ENCODE results near the gene ZDHHC8. TPM values are rescaled to one million over a fixed set of nuclear protein-coding genes. Genes with fewer than 3 reads are reported as not detected.

The ZDHHC8 gene
- total RNA-seq, 4 donors from 2014 or later = 14.7 to 56.5 (median 17.1) TPM

DNA sequence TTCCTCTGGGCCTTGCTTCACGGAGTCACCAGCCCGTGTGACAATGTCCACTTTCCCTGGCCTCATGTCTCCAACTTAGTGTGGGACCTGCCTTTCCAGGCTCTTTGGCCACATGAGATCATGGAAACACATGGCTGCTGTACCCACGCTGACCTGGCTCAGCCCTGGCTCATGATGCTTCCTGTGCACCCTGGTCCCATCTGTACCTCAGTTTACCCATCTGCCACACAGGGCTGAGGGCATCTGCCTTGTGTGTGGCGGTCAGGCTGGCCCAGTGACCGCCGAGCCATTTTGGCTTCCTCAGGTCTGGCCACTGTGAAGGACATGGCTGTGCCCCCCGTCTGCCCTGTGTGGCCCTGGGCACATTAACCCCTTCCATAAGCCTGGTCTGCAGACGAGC is 51.5 kb downstream of the ZDHHC8 start:
- TF ChIP-seq POLR2A (IDR thresholded peaks at IDR 0.05) (no peak), EP300 (IDR thresholded peaks at IDR 0.05; ENCODE audit: low read depth) (no peak), POLR2AphosphoS5 (IDR thresholded peaks at IDR 0.05) (no peak)
- TF ChIP-seq, protein P1, sequence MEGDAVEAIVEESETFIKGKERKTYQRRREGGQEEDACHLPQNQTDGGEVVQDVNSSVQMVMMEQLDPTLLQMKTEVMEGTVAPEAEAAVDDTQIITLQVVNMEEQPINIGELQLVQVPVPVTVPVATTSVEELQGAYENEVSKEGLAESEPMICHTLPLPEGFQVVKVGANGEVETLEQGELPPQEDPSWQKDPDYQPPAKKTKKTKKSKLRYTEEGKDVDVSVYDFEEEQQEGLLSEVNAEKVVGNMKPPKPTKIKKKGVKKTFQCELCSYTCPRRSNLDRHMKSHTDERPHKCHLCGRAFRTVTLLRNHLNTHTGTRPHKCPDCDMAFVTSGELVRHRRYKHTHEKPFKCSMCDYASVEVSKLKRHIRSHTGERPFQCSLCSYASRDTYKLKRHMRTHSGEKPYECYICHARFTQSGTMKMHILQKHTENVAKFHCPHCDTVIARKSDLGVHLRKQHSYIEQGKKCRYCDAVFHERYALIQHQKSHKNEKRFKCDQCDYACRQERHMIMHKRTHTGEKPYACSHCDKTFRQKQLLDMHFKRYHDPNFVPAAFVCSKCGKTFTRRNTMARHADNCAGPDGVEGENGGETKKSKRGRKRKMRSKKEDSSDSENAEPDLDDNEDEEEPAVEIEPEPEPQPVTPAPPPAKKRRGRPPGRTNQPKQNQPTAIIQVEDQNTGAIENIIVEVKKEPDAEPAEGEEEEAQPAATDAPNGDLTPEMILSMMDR (IDR thresholded peaks at IDR 0.05) = no peak
- no peak overlapping the region for H3K27ac ChIP-seq
- peaks cover 3% of the 10 kb centered on the region for H3K27me3 ChIP-seq
- in situ Hi-C loops (cut with MboI; ENCODE audit: low pct_ligation_motif_present in 1 of 4, low pct_unique_long_range_greater_than_20kb in 1 of 4, low sequenced_read_pairs in 3 of 4) = no loop called here
- intact Hi-C loops (cut with DNase I; ENCODE audit: low total_unique reads) = no loop called here
- DNase-seq = no peak
- H3K36me3 ChIP-seq = no peaks in the 10 kb centered on the region
- no peaks in the 10 kb centered on the region for H3K9me3 ChIP-seq
- no peak overlapping the region for H3K4me3 ChIP-seq
- no peaks in the 10 kb centered on the region for H3K4me1 ChIP-seq
- WGBS, 2 donors (ENCODE audit: low coverage in 1 of 2) = 89% methylated on average over 8 of the region's 8 CpGs; no CpG with 5 or more reads in 1 of the 2 donors

DNA sequence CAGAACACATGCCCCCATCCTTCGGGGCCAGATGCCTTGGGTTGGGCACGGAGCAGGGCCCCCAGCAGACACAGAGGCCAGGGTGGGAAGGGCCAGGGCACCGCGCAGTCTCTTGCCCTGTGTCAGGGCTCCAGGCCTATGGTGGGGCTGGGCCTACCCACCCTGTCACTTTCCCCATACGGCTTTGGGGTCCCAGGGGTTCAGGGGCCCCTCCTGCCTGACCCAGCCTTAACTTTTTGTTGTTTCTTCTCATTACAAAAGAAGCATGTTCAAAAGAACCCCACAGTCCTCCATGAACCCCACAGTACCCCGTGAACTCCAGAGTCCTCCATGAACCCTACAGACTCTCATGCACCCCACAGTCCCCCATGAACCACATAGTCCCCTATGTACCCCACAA is 52.2 kb downstream of the ZDHHC8 start:
- H3K9me3 ChIP-seq = no peaks in the 10 kb centered on the region
- WGBS, 2 donors (ENCODE audit: low coverage in 1 of 2) = 82 to 100% methylated on average over 1 to 3 of the region's 6 CpGs
- H3K27ac ChIP-seq = no peak overlapping the region
- in situ Hi-C loops (cut with MboI; ENCODE audit: low pct_ligation_motif_present in 1 of 4, low pct_unique_long_range_greater_than_20kb in 1 of 4, low sequenced_read_pairs in 3 of 4) (no loop called here), intact Hi-C loops (cut with DNase I; ENCODE audit: low total_unique reads) (no loop called here)
- TF ChIP-seq, protein P1 (IDR thresholded peaks at IDR 0.05) = no peak
- TF ChIP-seq EP300 (IDR thresholded peaks at IDR 0.05; ENCODE audit: low read depth) (no peak), POLR2A (IDR thresholded peaks at IDR 0.05) (no peak), POLR2AphosphoS5 (IDR thresholded peaks at IDR 0.05) (no peak)
- H3K4me3 ChIP-seq = no peak overlapping the region
- no peak for DNase-seq
- H3K4me1 ChIP-seq = no peaks in the 10 kb centered on the region
- H3K36me3 ChIP-seq = no peaks in the 10 kb centered on the region
- H3K27me3 ChIP-seq = peaks cover 3% of the 10 kb centered on the region

DNA sequence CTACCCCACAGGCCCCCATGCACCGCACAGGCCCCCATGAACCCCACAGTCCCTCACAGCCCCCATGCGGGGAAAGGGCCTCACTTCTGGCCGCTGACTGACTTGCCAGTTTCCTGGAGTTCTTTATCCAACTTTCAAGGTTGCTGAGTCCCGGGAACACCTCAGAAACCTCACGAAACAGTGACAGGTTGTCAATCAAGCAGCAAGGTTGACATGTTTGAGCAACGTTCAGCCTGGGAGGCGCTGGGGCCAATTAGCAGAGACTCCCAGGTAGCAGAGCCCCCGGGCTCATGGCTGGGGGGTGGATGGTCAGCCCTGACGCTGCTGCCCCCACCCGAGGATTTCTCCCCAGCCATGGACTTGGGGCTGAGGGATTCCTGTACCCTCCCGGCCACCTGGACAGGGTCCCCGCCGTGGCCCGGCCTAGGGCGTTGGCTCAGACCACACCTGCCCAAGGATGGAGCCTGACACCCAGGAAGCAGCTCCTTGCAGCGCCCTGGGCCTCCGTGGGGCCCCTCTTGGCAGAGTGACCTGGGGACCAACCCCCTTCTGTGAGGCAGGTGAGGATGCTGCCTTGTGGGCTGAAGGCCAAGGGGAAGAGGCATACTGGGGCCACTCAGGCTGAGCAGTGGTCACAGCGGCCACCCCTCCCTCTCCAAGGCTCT is 53.0 kb downstream of the ZDHHC8 start:
- H3K27ac ChIP-seq = no peak overlapping the region
- no peaks in the 10 kb centered on the region for H3K4me1 ChIP-seq
- in situ Hi-C loops (cut with MboI; ENCODE audit: low pct_ligation_motif_present in 1 of 4, low pct_unique_long_range_greater_than_20kb in 1 of 4, low sequenced_read_pairs in 3 of 4) = no loop called here
- no peak for TF ChIP-seq POLR2A (IDR thresholded peaks at IDR 0.05)
- TF ChIP-seq EP300 (IDR thresholded peaks at IDR 0.05; ENCODE audit: low read depth) = no peak
- TF ChIP-seq, protein P1 (IDR thresholded peaks at IDR 0.05) = no peak
- TF ChIP-seq POLR2AphosphoS5 (IDR thresholded peaks at IDR 0.05) = no peak
- DNase-seq = no peak
- H3K27me3 ChIP-seq = peaks cover 3% of the 10 kb centered on the region
- intact Hi-C loops (cut with DNase I; ENCODE audit: low total_unique reads) = no loop called here
- 58% methylated on average over 11 of the region's 18 CpGs; no CpG with 5 or more reads in 1 of the 2 donors for WGBS, 2 donors (ENCODE audit: low coverage in 1 of 2)
- H3K36me3 ChIP-seq = no peaks in the 10 kb centered on the region
- no peaks in the 10 kb centered on the region for H3K9me3 ChIP-seq
- no peak overlapping the region for H3K4me3 ChIP-seq

DNA sequence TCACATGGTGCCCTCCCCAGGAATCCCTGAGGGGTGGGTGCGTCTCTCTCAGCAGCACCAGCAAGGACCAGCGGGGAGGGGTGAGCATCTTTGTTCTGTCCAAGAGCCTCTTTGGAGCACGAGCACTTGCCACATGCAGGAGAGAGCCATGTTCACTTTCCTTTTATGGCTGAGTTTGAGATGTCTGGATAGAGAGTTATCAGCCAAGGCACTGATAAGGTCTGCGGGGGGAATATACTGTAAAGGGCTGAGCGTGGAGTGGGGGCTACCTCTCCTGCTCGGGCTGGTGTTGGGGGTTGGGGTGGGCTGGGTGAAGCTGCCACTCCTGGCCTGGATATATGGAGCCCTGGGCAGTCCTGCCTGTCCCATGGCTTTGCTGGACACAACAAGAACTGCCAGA is 54.1 kb downstream of the ZDHHC8 start:
- no peak for TF ChIP-seq POLR2A (IDR thresholded peaks at IDR 0.05)
- TF ChIP-seq POLR2AphosphoS5 (IDR thresholded peaks at IDR 0.05) = no peak
- TF ChIP-seq, protein P1 (IDR thresholded peaks at IDR 0.05) = no peak
- TF ChIP-seq EP300 (IDR thresholded peaks at IDR 0.05; ENCODE audit: low read depth) = no peak
- WGBS, 2 donors (ENCODE audit: low coverage in 1 of 2) = 62 to 80% methylated on average over 1 to 4 of the region's 6 CpGs
- Histone ChIP-seq H3K27ac (no peak overlapping the region), H3K27me3 (peaks cover 3% of the 10 kb centered on the region), H3K4me1 (no peaks in the 10 kb centered on the region), H3K4me3 (no peak overlapping the region), H3K9me3 (no peaks in the 10 kb centered on the region), H3K36me3 (no peaks in the 10 kb centered on the region)
- intact Hi-C loops (cut with DNase I; ENCODE audit: low total_unique reads) = no loop called here
- in situ Hi-C loops (cut with MboI; ENCODE audit: low pct_ligation_motif_present in 1 of 4, low pct_unique_long_range_greater_than_20kb in 1 of 4, low sequenced_read_pairs in 3 of 4) = no loop called here
- DNase-seq = no peak
